Activated naive CD4-positive, alpha-beta T cell treated with anti-CD3 and anti-CD28 coated beads, Interleukin-2, amount 10 ng/mL, durations not matched to agents 7 days and 5 days (primary cell): Measurements from ENCODE around the gene PLXDC1.

Experiments used
- CTCF ChIA-PET: fragments of 350-600 bp; sonication (Branson Sonifier 250); formaldehyde crosslinking; loops from one replicate; lab custom pipeline; 2021; ENCODE audit warnings: antibody characterized with exemption; lab: Charles Lee
- DNase-seq: peaks from one replicate; pipeline ENCODE4 v3.0.0-alpha.2; 2020
- H3K27ac Mint-ChIP-seq: one replicate; pipeline ENCODE4 v1.8.0; 2021; ENCODE audit warnings: mild to moderate bottlenecking, moderate library complexity, mixed read lengths
- H3K27me3 Mint-ChIP-seq: one replicate; pipeline ENCODE4 v1.8.0; 2021; ENCODE audit warnings: mild to moderate bottlenecking, mixed read lengths
- H3K36me3 Mint-ChIP-seq: one replicate; pipeline ENCODE4 v1.8.0; 2021; ENCODE audit warnings: mixed read lengths
- H3K4me1 Mint-ChIP-seq: one replicate; pipeline ENCODE4 v1.8.0; 2021; ENCODE audit warnings: mixed read lengths
- H3K4me3 Mint-ChIP-seq: one replicate; pipeline ENCODE4 v1.8.0; 2021; ENCODE audit warnings: mild to moderate bottlenecking, moderate library complexity, mixed read lengths
- H3K9me3 Mint-ChIP-seq: one replicate; pipeline ENCODE4 v1.8.0; 2021; ENCODE audit warnings: mixed read lengths

PLXDC1 gene

DNA sequence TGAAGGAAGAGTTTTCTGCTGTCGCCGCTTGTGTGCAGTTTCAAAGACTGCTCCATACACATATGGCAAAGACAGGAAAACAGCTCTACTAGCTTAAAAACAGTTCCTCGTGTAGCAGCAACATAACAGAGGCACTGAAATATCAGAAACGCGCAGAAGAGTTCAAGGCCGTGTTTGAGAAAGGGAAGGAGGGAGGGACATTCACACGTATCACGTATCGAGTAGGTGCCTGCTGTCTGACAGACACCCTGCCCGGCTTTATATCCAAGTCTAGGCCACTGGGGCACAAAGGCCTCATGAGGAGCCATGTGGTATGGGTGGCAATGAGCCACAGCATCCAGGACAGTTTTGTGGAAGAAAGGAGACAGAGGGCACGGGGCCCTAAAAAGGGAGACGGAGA lies 50.3 kb downstream of the PLXDC1 start:
- no peaks in the 10 kb centered on the region for H3K36me3 Mint-ChIP-seq
- no peaks in the 10 kb centered on the region for H3K9me3 Mint-ChIP-seq
- H3K4me3 Mint-ChIP-seq = no peak overlapping the region
- peak overlapping the region; percentile 64 for H3K27ac Mint-ChIP-seq
- CTCF ChIA-PET = interaction anchor here (1.2 kb wide), 1 partner anchor 118 kb away, joined by 4 read pairs; no protein-coding TSS in a partner anchor
- H3K4me1 Mint-ChIP-seq = peaks cover 46% of the 10 kb centered on the region
- no peak for DNase-seq
- H3K27me3 Mint-ChIP-seq = peaks cover 24% of the 10 kb centered on the region

DNA sequence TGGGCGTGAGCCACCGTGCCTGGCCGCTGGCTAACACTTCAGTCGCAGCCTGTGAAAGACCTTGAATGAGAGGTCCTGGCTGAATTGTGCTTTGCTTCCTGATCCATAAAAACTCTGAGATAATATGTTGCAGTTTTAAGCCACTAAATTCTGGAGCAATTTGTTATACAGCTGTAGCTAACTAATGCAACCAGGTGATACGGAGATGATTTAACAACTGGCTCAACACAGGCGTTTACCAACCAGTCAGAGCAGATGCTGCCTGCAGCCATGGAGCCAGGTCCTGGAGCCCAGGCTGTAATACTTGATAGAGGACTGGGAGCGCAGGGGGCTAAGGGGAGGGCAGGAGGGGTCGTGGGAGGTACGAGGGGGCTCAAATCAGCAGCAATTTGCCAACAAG lies 50.9 kb downstream of the PLXDC1 start:
- DNase-seq = no peak
- peaks cover 52% of the 10 kb centered on the region for H3K4me1 Mint-ChIP-seq
- no peak overlapping the region for H3K27ac Mint-ChIP-seq
- H3K4me3 Mint-ChIP-seq = no peak overlapping the region
- CTCF ChIA-PET = no interaction called here
- no peaks in the 10 kb centered on the region for H3K36me3 Mint-ChIP-seq
- H3K9me3 Mint-ChIP-seq = no peaks in the 10 kb centered on the region
- peaks cover 18% of the 10 kb centered on the region for H3K27me3 Mint-ChIP-seq

DNA sequence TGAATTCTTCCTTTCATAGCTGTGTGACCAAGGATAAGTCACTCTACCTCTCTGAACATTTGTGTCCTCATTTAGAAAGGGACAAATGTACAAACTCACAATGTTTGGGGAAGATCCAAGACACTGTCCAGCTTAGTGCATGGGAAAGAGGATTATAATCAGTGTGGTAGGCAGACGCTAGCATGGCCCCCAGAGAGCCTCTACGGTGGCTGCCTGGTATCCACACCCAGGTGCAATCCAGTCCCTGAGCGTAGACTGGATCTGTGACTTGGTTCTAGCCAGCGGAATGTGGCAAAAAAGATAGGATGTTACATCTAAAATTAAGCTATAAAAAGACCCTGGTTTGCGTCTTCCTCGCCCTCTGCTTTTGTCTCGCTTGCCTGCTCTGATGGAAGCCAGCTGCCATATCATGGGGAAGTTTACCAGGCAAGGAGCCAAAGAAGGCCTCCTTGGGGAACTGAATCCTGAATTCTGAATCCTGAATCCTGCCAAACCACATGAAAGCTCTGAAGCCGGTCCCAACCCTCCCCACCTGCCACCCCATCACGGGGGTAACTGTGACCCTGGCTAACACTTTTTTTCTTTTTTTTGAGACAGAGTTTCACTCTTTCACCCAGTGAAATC lies 51.7 kb downstream of the PLXDC1 start:
- Mint-ChIP-seq H3K4me3 (no peak overlapping the region), H3K4me1 (peaks cover 59% of the 10 kb centered on the region), H3K27ac (no peak overlapping the region), H3K36me3 (no peaks in the 10 kb centered on the region), H3K27me3 (peaks cover 11% of the 10 kb centered on the region), H3K9me3 (no peaks in the 10 kb centered on the region)
- no peak for DNase-seq
- CTCF ChIA-PET = interaction anchor here (1.2 kb wide), 1 partner anchor 117 kb away, joined by 4 read pairs; no protein-coding TSS in a partner anchor

DNA sequence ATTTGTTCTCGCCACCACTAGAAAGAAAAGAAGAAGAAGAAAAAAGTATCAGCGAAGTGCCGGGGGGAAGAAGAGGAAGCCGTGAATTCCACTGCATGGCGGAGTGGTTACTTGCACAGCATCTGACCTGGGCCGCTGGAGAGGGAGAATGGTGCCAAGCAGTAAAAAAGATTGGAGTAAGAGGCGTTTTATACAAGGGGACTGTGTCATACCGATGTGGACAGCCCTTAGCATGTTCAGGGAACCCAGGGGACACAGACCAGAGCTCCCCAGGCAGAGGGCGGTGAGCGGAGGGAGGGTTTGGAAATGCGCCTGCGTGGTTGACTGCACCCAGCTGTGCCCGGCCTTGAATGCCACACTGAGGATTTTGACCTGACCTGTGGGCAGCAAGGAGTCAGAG lies 52.8 kb downstream of the PLXDC1 start:
- CTCF ChIA-PET = no interaction called here
- no peak overlapping the region for H3K4me3 Mint-ChIP-seq
- no peaks in the 10 kb centered on the region for H3K9me3 Mint-ChIP-seq
- DNase-seq = no peak
- peaks cover 71% of the 10 kb centered on the region for H3K4me1 Mint-ChIP-seq
- H3K27ac Mint-ChIP-seq = no peak overlapping the region
- peaks cover 8% of the 10 kb centered on the region for H3K27me3 Mint-ChIP-seq
- H3K36me3 Mint-ChIP-seq = peaks cover 3% of the 10 kb centered on the region

DNA sequence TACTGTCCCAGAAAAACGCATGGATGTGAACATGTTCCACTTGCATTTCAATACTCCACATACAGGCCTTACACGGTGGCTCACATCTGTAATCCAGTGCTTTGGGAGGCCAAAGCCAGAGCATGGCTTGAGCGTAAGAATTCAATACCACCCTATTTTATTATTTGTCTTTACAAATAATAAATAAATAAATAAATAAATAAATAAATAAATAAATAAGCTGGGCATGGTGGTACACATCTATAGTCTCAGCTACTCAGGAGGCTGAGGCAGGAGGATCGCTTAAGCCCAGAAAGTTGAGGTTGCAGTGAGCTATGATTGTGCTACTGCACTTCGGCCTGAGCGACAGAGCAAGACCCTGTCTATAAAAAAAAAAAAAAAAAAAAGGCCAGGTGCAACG lies 53.9 kb downstream of the PLXDC1 start:
- Mint-ChIP-seq H3K4me1 (peaks cover 77% of the 10 kb centered on the region), H3K36me3 (peaks cover 3% of the 10 kb centered on the region), H3K9me3 (no peaks in the 10 kb centered on the region), H3K27me3 (peaks cover 8% of the 10 kb centered on the region), H3K4me3 (no peak overlapping the region), H3K27ac (peak overlapping the region; percentile 95)
- CTCF ChIA-PET = no interaction called here
- no peak for DNase-seq

DNA sequence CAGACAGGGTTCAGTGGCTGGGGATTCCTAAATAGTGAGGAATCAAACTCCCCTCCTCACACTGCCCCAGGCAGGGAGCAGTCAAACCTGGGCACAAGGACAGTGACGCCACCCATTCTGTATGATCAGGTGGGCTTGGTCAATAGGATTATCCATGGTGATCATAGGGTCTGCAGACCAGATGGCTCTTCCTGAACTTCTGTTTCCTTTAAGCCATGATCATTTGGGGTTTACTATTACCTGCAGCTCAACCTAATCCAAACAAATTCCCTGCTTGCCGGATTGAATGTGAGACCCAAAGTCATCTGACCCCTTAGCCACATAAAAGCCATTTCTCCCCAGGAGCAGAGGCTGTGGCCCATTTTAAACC lies 54.3 kb downstream of the PLXDC1 start:
- CTCF ChIA-PET = interaction anchor here (1.1 kb wide), 1 partner anchor 114 kb away, joined by 3 read pairs; no protein-coding TSS in a partner anchor
- no peak for DNase-seq
- peaks cover 3% of the 10 kb centered on the region for H3K36me3 Mint-ChIP-seq
- H3K27me3 Mint-ChIP-seq = peaks cover 8% of the 10 kb centered on the region
- H3K4me3 Mint-ChIP-seq = peak overlapping the region; percentile 74
- H3K9me3 Mint-ChIP-seq = no peaks in the 10 kb centered on the region
- H3K4me1 Mint-ChIP-seq = peaks cover 77% of the 10 kb centered on the region
- peak overlapping the region; percentile 95 for H3K27ac Mint-ChIP-seq

DNA sequence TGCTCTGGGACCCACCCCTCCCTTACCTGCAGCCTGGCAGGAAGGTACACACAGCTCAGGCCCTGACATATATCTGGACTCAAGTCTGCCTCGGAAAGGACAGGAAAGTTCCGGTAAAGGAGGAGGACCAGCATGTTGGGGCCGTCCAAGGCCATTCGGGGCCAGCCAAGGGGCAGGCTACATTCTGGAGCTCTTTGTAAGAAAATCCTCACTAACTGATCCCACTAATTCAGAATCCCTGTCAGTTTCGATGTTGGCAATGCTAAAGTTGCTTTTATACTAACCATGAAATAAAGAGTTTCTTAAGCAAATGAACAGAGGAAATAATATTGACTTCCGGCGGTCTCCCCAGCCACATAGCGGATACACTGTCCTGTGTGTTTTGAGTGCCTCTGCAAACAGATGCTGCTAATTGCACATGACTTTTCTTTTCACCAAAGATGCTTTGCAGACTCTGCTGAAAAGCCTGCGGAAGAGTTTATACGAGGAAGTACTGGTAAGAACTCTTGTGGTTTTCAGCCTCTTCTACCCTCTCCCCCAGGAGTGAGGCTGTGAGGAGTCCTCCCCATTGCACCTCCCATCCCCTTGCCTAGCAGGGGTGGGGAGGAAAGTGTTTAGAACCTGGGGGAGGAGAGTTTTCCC lies 54.8 kb downstream of the PLXDC1 start:
- H3K27ac Mint-ChIP-seq = peak overlapping the region; percentile 95
- H3K27me3 Mint-ChIP-seq = peaks cover 8% of the 10 kb centered on the region
- peak; percentile 72 for DNase-seq
- CTCF ChIA-PET = interaction anchor here (1.1 kb wide), 1 partner anchor 114 kb away, joined by 3 read pairs; no protein-coding TSS in a partner anchor
- peaks cover 3% of the 10 kb centered on the region for H3K36me3 Mint-ChIP-seq
- peaks cover 80% of the 10 kb centered on the region for H3K4me1 Mint-ChIP-seq
- peak overlapping the region; percentile 74 for H3K4me3 Mint-ChIP-seq
- no peaks in the 10 kb centered on the region for H3K9me3 Mint-ChIP-seq

DNA sequence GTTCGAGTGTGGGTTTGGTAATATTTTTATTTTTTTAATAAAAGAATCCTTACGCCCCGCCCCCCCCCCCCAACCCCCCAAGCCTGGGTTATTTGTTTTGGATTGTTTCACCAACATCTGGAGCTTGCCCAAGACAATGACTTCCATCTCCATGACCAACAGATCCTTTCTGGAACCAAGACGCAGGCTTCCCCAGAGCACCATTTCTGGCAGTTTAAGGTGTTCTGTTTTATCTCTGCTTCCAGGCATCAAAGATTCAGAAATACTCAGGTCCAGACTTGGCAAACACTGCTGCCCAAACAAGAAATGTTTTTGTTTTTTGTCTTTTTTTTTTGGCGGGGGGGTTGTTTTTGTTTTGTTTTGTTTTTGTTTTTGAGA lies 56.1 kb downstream of the PLXDC1 start:
- DNase-seq = no peak
- peaks cover 3% of the 10 kb centered on the region for H3K36me3 Mint-ChIP-seq

DNA sequence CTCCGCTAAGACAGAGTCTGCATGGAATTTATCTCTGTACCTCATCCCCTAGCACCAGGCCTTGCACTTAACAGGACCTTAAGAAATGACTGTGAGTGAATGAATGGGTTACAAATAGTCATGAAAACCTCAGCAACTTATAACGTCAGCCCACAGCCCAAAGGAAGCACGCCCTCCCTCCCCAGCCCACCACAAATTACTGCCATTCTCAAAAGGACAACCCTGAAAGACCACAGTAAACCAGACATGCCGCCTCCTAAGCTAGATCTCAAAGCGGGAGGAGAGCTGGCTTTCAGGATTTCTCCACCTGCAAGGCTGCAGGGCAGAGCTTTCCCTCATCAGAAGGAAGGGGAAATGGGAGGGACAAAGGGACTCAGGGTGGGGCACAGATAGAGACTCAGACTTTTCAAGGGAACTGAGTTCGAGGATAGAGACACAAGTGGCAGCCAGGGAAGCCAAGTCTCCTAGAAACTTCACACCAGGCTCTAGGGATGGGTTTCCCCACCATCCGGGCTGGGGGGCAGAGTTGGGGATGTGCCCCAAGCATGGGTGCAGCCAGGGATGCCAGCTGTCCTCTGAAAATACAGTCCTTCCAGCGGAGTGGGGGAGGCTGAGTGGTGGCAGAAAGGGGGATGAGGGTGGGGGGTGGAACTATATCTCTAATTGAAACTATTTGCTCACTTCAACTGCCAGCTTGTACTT lies 56.7 kb downstream of the PLXDC1 start:
- peaks cover 90% of the 10 kb centered on the region for H3K4me1 Mint-ChIP-seq
- peak; percentile 58 for DNase-seq
- H3K4me3 Mint-ChIP-seq = peak overlapping the region; percentile 70
- H3K36me3 Mint-ChIP-seq = peaks cover 3% of the 10 kb centered on the region
- H3K9me3 Mint-ChIP-seq = no peaks in the 10 kb centered on the region
- CTCF ChIA-PET = interaction anchor here (3.6 kb wide), 1 partner anchor 111 kb away, joined by 27 read pairs; no protein-coding TSS in a partner anchor
- H3K27me3 Mint-ChIP-seq = peaks cover 8% of the 10 kb centered on the region
- peak overlapping the region; percentile 96 for H3K27ac Mint-ChIP-seq

More for the DNA sequence above, 56.1 kb downstream of the PLXDC1 start:
- H3K27ac Mint-ChIP-seq = peak overlapping the region; percentile 95
- peaks cover 8% of the 10 kb centered on the region for H3K27me3 Mint-ChIP-seq
- CTCF ChIA-PET = interaction anchor here (3.6 kb wide), 1 partner anchor 111 kb away, joined by 27 read pairs; no protein-coding TSS in a partner anchor
- H3K4me3 Mint-ChIP-seq = peak overlapping the region; percentile 74
- peaks cover 86% of the 10 kb centered on the region for H3K4me1 Mint-ChIP-seq
- H3K9me3 Mint-ChIP-seq = no peaks in the 10 kb centered on the region

DNA sequence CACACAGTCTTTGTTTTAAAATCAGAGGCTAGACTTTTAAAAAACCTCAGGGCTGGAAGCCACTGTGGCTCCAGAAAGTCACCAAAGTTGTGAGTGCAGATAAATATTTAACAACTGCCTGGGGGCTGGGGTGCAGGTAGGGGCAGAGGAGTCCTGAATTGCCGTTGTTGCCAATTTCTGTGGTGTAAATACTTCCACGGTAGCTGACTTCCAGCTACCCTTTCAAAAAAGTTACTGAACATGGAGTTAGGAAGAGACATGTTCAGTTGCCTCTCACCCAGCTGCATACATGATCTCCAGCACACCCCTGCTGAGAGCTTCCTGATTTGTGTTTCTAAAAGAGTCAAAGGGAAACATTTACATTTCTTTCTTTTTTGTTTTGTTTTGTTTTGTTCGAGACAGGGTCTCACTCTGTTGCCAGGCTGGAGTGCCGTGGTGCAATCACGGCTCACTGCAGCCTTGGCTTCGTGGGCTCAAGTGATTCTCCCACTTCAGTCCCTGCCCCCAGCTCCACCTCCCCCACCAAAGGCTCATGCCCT lies 58.7 kb downstream of the PLXDC1 start:
- Mint-ChIP-seq H3K27me3 (peaks cover 5% of the 10 kb centered on the region), H3K27ac (peak overlapping the region; percentile 99), H3K4me1 (peaks cover 76% of the 10 kb centered on the region), H3K36me3 (peaks cover 3% of the 10 kb centered on the region), H3K4me3 (peak overlapping the region; percentile 67), H3K9me3 (no peaks in the 10 kb centered on the region)
- CTCF ChIA-PET = interaction anchor here (0.9 to 3.6 kb wide), 12 partner anchors 10 to 152 kb away, joined by 3 to 27 read pairs (median 3); partner anchors contain the start of gene PLXDC1
- no peak for DNase-seq

DNA sequence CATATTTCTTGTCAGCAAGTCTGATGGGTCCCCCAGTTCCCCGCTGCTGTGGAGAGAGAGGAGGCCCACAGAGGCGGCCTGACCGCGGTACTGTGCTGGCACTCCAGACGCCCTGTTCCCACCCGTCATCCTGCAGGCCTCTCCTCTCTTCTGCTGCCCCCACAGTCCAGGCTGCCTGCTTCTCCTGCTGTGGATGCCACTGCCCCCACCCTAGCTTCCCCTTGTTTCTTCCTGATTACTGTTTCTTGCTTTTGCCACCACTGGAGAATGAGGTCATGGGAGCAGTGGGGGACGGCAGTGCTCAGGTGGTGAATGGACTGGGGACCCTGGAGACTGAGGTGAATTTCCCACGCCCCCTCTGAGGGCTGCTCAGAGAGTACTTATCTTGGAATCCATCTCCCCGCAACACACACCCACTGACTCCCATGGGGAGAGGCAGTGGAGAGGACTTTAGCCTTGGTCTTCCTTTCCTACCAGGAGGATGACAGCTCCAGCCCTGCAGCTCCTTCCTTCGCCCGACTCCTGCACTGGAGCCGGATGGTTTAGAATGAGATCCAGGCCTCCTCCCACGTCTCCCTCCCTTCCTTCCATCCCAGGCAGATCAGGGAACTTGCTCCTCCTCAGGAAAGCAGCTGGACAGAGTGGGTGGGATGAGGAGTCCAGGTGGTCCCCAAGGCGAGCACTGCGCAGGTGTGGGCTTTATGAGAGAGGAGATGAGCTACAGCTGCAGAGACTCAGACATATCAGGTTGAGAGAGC lies 60.4 kb downstream of the PLXDC1 start:
- no peak for DNase-seq
- Mint-ChIP-seq H3K4me1 (peaks cover 62% of the 10 kb centered on the region), H3K36me3 (peaks cover 3% of the 10 kb centered on the region), H3K9me3 (no peaks in the 10 kb centered on the region), H3K4me3 (no peak overlapping the region), H3K27me3 (peaks cover 7% of the 10 kb centered on the region), H3K27ac (peak overlapping the region; percentile 99)
- CTCF ChIA-PET = interaction anchor here (0.7 to 2.5 kb wide), 2 partner anchors 62 to 293 kb away, joined by 4 to 19 read pairs; no protein-coding TSS in a partner anchor

DNA sequence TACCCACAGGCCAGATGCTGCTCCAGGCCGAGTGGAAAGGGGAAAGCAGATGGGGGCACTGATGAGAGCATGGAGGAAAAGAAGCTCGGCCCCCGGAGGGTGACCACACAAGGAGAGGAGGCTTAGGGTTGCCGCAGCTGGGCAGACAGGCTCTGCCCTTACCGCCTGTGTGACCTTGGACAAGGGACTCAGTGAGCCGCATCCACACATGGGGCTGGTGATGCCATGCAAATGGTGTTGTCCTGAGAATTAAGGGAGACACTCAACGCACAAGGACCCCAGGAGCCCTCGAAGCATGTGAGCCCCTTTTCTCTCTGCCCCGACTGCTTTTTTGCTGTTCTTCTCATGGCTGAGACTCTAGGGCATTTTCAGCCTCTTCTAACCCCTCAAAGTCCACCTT lies 61.0 kb downstream of the PLXDC1 start:
- no peak for DNase-seq
- Mint-ChIP-seq H3K27ac (peak overlapping the region; percentile 99), H3K27me3 (peaks cover 7% of the 10 kb centered on the region), H3K36me3 (peaks cover 3% of the 10 kb centered on the region), H3K4me3 (no peak overlapping the region), H3K4me1 (peaks cover 55% of the 10 kb centered on the region), H3K9me3 (no peaks in the 10 kb centered on the region)
- CTCF ChIA-PET = interaction anchor here (1.5 kb wide), 1 partner anchor 13 kb away, joined by 4 read pairs; no protein-coding TSS in a partner anchor

DNA sequence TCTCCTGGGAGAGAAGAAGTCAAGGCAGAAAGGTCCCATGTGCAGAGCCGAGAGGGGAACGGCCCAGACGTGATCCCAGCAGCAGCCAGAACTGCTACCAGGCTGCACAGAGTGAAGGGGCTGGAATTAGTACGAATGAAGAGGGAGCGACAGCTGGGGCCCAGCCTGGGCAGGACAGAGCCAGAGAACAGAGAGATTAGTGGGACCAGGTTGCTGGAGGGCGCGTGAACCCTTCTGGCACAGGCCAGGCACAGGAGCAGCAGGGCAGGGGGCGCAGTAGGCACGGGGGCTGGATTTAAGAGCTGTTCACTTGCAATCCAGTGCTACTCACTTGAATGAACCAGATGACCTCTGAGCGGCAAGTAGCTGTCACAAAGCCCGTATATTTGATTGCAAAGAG lies 66.9 kb downstream of the PLXDC1 start:
- CTCF ChIA-PET = no interaction called here
- Mint-ChIP-seq H3K27me3 (peaks cover 20% of the 10 kb centered on the region), H3K27ac (no peak overlapping the region), H3K4me1 (peaks cover 3% of the 10 kb centered on the region), H3K4me3 (no peak overlapping the region), H3K36me3 (no peaks in the 10 kb centered on the region), H3K9me3 (no peaks in the 10 kb centered on the region)
- DNase-seq = no peak
